HT-29 (cell line): ENCODE measurements around the gene MGMT. TPM values are rescaled to one million over a fixed set of nuclear protein-coding genes. Genes with fewer than 3 reads are reported as not detected.

Experiments
- DNase-seq: peaks from one replicate; pipeline ENCODE4 v3.0.0-alpha.2; 2015; ENCODE audit warnings: low spot score
- total RNA-seq: library from RNA; depleted of rRNA; stranded (reverse); fragments of >200 nt; shearing (Covaris generic); gene quantifications from 2 replicates; pipeline ENCODE4 v1.2.3, GENCODE V29; 2014

The MGMT gene
- total RNA-seq, 1 experiment from 2014 or later: 32.7 TPM

DNA sequence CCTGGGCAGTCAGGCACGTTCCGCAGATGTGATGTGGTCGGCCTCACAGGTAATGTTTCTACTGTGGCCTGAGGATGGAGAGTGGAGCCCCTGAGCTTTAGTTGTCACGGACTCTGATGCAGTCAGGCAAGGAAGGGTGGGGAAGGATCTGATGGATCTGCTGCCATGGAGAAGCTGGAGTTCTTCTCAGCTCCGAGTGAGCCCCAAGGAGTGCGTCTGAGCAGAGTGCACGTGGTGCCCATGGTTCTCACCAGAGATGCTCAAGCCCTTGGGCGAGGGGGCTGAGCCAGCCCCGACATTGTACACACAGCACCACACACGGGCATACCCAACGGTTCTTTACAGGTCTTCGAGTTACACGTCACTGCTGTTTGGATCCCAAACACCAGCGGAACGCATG, 304.5 kb downstream of the MGMT start:
- no peak for DNase-seq

- no peak for DNase-seq
Measured at GRCh38 chr10:129771991-129772431, 305.0 kb downstream of the MGMT start.

- DNase-seq: peak; percentile 3
Measured at GRCh38 chr10:129772468-129773358, 305.7 kb downstream of the MGMT start.

DNA sequence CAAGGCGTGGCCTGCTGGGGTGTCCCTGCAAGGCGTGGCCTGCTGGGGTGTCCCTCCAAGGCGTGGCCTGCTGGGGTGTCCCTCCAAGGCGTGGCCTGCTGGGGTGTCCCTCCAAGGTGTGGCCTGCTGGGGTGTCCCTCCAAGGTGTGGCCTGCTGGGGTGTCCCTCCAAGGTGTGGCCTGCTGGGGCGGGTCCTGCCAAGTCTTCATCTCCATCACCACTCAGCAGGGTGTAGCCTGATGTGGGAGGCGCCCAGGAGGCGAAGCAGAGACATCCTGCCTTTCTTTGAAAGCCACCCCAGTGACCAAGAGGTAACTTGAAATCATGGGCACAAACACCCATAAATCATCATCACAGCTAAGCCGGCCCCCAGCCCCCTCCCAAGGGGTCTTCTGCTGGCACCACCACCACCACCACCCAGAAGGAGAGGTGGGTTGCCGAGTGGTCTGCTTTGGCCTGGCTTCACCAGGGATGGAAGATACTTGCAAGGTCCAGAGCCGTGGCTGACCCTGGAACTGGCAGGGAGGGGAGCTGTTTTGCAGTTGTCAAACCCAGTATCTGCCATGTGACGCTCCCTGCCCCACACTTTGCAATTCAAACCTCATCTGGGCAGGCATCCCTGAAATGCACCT, 306.4 kb downstream of the MGMT start:
- no peak for DNase-seq

GRCh38 chr10:129774082-129774735, 307.2 kb downstream of the MGMT start:
- DNase-seq: no peak

DNA sequence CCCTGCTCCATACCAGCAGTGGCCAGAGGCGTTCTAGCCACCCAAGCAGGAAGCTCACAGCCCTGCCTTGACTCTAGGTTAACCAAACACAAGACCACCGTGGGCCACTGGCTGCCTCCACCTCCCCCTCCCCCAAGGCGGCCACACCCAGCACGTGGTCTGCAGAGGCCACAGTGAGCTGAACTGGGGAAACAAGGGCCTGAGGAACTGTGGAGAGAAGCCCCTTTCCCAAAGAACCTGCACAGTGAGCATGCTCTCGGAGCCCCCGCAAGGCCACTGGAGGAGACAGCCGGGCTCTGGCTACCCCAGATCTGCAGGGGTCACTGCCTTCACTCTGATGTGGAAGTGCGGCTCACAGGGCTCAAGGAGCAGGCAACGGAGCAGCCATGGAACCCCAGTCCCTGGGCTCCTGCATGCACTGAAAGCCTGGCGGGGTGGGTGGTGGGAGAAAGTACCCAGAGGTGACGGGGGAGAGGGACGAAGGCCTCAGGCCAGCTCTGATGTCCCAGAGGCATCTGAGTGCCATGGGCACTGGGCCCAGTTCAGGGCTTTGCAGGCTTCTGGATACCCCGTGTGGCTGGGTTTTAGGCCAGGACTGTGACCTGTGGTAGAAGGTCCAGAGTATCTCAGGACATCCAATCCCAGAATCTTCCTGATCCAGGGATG, 307.8 kb downstream of the MGMT start:
- DNase-seq: no peak

- DNase-seq: no peak
Measured at GRCh38 chr10:129775681-129776080, 308.6 kb downstream of the MGMT start.

GRCh38 chr10:129777687-129778086, 310.6 kb downstream of the MGMT start:
- DNase-seq: no peak

DNA sequence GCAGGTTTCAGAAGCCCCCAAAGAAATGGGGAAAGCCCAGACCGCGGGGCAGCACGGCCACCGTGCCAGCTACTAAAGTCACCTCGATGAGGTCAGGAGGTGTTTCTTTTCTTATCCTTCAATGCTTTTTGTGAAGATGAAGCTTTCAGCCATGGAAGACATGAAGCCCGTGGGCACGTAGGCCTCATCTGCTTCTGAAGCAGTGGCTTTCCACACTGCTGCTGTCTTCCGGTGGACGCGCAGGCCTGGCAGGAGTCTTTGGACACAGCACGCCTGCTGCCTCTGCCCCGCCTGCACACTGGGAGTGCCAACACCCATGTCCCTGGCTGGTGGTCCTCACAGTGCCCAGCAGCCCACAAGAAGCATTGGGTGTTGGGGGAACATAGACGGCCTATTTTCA, 311.5 kb downstream of the MGMT start:
- DNase-seq: no peak

GRCh38 chr10:129779126-129780111, 312.4 kb downstream of the MGMT start:
- DNase-seq: no peak

DNA sequence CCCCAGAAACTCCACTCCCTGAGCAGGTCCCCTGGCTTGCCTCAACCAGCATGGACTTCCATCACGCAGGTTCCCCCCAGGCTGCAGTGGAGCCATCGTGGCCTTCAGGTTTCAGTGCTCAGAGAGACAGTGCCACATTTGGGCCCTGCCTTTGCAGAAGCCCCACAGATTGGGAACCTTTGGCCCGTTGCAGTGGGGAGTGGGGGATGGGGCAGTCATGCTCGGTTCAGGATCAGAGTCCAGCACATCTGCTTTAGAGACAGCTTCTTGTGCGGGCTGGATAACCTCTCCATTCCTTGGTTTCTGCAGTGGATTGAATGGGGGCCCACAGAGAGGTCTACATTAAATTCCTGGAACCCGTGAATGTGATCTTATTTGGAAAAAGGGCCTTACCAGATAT, 313.2 kb downstream of the MGMT start:
- DNase-seq: no peak

GRCh38 chr10:129780901-129781795, 314.1 kb downstream of the MGMT start:
- DNase-seq: no peak

DNA sequence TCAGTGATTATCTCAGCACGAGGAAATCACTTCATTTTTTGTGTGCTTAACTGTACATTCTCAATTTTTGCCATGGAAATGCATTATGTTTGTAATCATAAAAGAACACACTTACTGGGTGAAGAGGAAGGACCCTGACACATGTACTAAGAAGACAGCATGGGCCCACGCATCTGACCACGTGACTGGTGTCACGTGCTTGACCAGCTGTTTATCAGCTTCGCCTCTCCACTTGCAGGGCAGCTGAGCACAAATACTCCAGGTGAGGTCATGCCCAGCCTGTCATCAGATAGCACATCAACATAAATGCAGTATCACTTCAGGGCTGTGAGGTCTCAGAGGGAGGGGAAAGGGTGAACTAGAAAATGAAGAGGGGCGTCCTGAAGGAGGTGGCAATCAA, 317.2 kb downstream of the MGMT start:
- DNase-seq: no peak

DNA sequence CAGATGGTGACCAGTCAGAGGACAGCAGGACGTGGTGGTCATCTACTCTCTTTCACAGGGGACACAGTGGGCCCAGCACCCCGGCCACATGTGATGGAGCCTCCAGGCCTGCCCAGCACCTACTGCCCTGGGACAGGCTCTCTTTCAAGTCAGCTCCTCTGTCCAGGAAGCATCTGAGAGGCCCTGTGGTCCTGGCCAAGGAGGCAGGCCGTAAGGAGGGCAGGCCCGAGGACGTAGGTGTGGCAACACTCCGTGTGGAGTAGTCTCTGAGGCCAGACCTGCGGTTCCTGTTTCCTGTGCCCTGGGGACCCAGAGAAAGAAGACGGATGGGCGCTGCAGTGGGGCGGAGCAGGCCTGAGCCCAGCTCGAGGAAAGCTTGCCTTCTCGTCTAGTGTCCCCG, 317.9 kb downstream of the MGMT start:
- DNase-seq: no peak

DNA sequence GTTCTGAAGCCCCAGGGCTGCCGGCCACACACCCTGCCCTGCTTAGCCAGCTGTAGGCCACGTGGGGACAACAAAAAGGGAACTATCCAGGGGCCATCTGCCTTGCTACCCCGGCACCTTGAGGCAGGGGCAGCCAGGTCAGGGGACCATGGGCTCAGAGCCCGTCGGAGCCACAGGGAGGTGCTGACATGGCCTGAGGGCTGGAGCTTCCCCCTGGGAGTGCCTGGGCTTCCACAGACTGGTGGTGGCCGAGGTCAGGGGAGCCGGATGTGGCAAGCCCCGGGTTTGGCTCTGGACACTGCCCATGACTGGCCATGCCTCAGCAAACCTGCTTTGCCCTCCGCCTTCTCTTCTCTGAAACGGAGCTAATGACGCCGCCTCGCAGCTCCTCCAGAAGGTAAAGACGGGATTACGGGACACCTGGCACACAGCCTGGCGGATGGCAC, 318.5 kb downstream of the MGMT start:
- DNase-seq: no peak

DNA sequence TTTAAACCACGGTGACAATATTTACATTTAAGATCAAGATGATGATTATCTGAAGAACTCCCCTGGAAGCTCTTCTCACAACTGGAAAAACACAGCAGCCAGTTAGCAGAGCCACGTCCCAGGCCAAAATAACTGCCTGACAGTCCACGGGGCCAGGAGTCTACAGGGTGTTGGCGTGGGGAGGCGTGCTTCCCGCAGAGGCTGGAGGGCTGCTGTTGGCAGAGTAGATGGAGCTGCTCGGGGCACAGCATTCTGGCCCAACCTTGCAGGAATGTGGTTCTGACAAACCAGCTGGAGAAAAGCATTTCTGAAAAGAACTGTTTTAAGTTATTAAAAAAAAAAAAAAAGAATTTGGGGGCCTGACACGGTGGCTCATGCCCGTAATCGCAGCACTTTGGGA, 319.2 kb downstream of the MGMT start:
- DNase-seq: no peak

GRCh38 chr10:129787557-129787956, 320.5 kb downstream of the MGMT start:
- no peak for DNase-seq

DNA sequence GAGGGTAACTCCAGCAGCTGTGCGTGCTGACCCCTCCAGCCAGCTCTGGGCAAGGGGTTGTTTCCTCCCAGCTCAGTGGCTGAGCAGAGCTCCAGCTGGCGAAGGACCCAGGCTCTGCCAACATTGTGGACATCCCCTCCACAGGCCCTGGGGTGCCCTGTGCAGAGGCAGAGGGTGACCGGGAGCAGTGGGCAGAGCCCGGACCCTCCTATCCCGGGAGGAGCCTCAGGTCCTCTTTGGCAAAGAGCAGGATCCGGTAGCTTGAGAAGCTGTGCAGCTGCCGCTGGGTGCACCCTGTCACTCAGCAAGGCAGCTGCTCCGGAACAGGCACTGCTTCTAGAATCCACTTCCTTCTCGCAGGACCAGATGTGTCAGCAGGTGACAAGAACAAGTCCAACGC, 321.2 kb downstream of the MGMT start:
- DNase-seq: no peak

DNA sequence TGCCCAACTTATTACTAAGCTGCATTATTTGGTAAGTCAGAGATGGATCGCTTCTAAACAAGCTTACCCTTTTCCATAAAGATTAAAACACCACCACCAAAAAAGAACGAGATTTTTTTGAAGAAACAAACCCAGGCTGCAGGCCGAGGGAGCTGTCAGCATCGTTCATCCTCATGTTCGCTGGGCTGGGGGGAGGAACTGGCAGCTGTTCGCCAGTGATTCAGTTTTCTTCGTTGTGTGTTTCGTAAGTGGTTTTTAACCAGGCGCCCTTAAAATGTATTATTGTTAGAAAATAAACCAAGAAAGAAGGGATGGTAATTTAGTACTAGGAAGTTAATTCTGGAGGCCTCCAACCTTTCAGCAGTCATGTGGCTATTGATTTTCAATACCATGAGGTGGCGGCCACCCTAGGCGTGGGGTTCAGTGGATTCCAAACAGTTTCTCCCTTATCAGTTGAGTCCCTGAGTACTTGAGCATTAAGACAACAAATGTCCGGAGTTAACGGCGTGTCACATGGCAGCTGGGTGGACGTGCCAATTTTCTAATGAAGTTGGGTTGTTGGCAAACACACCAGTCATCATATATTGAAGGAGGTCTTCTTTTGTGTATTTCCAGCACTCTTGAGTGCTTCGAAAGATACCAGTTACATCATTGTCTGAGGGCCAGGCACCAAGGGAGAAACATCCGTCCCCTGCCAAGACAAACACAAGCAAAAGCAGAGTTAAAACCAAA, 323.8 kb downstream of the MGMT start:
- DNase-seq: no peak
